ENCODE measurements around the gene UBL3. TPM values are rescaled to one million over a fixed set of nuclear protein-coding genes. Genes with fewer than 3 reads are reported as not detected.
A peak's percentile ranks its signal among the peaks of the same experiment; 100 is the strongest.

Gene UBL3
- total and polyA plus RNA-seq, 3 experiments from 2014 or later: 15.0 to 37.0 (median 15.2) TPM

DNA sequence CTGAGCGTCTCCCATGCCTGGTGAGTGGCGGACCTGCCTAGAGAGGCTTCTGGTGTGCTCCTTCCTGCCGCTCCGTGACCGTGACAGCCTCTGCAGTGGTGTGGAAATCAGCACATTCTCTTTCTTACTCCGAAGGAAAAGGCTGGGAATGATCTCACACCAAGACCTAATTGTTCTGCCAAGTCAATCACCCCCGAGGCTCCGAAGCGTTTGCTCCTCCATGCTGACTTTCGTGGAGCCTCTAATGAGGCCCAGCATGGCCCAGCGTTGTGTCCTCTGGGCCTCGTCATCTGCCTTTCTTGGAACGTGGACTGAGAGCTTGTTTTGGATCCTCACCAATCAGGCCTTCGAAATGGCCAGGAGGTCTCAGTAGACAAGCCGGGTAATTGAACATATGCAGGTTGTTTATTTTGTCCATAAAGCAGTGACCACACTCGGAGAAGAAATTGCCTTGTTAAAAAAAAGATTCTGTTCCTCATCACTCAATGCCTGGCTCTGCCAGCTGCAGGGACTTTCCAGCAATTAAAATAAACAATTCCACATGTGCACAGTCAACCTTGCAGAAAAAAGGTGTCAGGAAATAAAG lies 107.1 kb downstream of the UBL3 start:
- Mint-ChIP-seq H3K4me3 (no peak overlapping the region), H3K36me3 (no peaks in the 10 kb centered on the region), H3K27ac (peak overlapping the region in 1 of 8 donors; percentile 54), H3K27me3 (peaks cover 2 to 28% of the 10 kb centered on the region in 2 donors), H3K4me1 (no peaks in the 10 kb centered on the region), H3K9me3 (no peaks in the 10 kb centered on the region)
- Histone ChIP-seq H3K27me3 (ENCODE audit: insufficient read depth, low read length, poor library complexity, severe bottlenecking) (no peaks in the 10 kb centered on the region), H3K4me1 (ENCODE audit: insufficient read depth, low read length) (no peaks in the 10 kb centered on the region), H3K4me3 (ENCODE audit: low read length) (no peak overlapping the region), H3K27ac (ENCODE audit: low read depth, low read length) (no peak overlapping the region), H3K36me3 (ENCODE audit: insufficient read depth, low read length) (no peaks in the 10 kb centered on the region), H3K9me3 (ENCODE audit: low read length) (no peaks in the 10 kb centered on the region)
- ChIA-PET CTCF (no interaction called here), POLR2A (no interaction called here)
- DNase-seq: no peak

DNA sequence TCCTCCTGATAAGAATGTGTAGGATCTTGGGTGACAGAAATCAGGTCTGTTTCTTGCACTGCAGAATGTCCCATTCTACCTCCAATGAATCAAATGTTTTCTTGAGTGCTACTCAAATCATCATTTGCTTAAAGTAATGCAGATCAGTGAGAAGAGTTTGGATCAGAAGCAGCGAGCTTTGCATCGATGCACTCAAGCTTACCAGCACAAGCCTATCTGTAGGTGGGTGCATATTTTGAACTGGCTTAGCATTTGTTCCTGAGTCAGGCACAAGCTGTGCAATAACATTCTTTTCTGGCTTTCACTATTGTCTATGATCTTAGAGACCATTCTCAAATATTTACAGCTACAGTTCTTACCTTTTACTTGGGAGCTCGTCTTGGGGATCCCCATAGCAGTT lies 109.5 kb downstream of the UBL3 start:
- peaks cover 4 to 27% of the 10 kb centered on the region in 2 donors for H3K27me3 Mint-ChIP-seq
- no peak overlapping the region for H3K4me3 Mint-ChIP-seq
- H3K4me3 ChIP-seq (ENCODE audit: low read length): no peak overlapping the region
- no peak overlapping the region for H3K27ac Mint-ChIP-seq
- peaks cover 2% of the 10 kb centered on the region for H3K27me3 ChIP-seq (ENCODE audit: insufficient read depth, low read length, poor library complexity, severe bottlenecking)
- no peaks in the 10 kb centered on the region for H3K36me3 Mint-ChIP-seq
- H3K9me3 Mint-ChIP-seq: no peaks in the 10 kb centered on the region
- no peaks in the 10 kb centered on the region for H3K36me3 ChIP-seq (ENCODE audit: insufficient read depth, low read length)
- H3K4me1 ChIP-seq (ENCODE audit: insufficient read depth, low read length): no peaks in the 10 kb centered on the region
- no peaks in the 10 kb centered on the region for H3K9me3 ChIP-seq (ENCODE audit: low read length)
- H3K27ac ChIP-seq (ENCODE audit: low read depth, low read length): no peak overlapping the region
- DNase-seq: no peak
- no peaks in the 10 kb centered on the region for H3K4me1 Mint-ChIP-seq
- POLR2A ChIA-PET: no interaction called here
- CTCF ChIA-PET: no interaction called here

DNA sequence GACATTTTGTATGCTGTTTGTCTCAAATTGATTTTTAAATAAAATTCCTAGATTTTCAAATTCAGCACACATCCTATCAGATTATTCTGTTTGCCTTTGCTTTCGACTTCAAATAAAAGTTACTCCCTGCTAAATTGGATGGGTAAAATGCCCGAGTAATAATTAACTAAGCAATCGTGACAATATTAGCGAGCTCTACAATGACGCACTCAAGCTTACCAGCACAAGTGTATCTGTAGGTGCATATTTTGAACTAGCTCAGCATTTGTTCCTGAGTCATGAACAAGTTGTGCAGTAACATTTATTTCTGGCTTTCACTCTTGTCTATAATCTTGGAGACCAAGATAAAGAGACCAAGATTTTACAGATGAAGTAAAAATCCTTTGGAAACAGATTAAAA lies 113.4 kb downstream of the UBL3 start:
- Histone ChIP-seq H3K36me3 (ENCODE audit: insufficient read depth, low read length) (no peaks in the 10 kb centered on the region), H3K27ac (ENCODE audit: low read depth, low read length) (no peak overlapping the region), H3K9me3 (ENCODE audit: low read length) (no peaks in the 10 kb centered on the region), H3K27me3 (ENCODE audit: insufficient read depth, low read length, poor library complexity, severe bottlenecking) (peaks cover 9% of the 10 kb centered on the region), H3K4me3 (ENCODE audit: low read length) (no peak overlapping the region), H3K4me1 (ENCODE audit: insufficient read depth, low read length) (no peaks in the 10 kb centered on the region)
- no peak for DNase-seq
- H3K27me3 Mint-ChIP-seq: peaks cover 16 to 31% of the 10 kb centered on the region in 2 donors
- peaks cover 7 to 8% (median 8%) of the 10 kb centered on the region in 3 donors for H3K4me1 Mint-ChIP-seq
- peaks cover 0 to 2% (median 0%) of the 10 kb centered on the region in 5 donors for H3K9me3 Mint-ChIP-seq
- H3K4me3 Mint-ChIP-seq: no peak overlapping the region
- POLR2A ChIA-PET: no interaction called here
- CTCF ChIA-PET: no interaction called here
- H3K27ac Mint-ChIP-seq: no peak overlapping the region
- H3K36me3 Mint-ChIP-seq: no peaks in the 10 kb centered on the region

DNA sequence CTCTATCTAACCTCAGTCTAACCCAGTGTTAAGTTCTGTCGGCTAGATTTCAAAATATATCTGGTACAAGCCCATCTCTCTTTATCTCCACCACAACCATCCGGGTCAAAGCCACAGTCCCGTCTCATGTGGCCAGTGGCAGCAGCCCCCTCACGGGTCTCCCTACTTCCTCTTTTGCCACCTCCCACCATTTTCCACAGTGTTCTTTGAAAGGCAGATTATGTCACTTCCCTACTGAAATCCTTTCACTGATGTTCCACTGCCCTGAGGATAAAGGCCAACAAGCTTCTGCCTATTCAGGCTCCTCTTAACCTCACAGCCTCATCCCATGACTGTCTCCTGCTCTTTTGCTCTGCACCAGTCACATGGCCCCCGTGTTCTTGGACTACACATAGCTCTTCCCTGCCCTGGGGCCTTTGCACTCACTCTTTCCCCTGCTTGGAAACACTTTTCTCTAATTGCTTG lies 117.2 kb downstream of the UBL3 start:
- no peak for DNase-seq
- peaks cover 24% of the 10 kb centered on the region for H3K27me3 ChIP-seq (ENCODE audit: insufficient read depth, low read length, poor library complexity, severe bottlenecking)
- no peaks in the 10 kb centered on the region for H3K4me1 ChIP-seq (ENCODE audit: insufficient read depth, low read length)
- ChIA-PET CTCF (no interaction called here), POLR2A (no interaction called here)
- Mint-ChIP-seq H3K4me3 (no peak overlapping the region), H3K9me3 (peaks cover 0 to 2% (median 0%) of the 10 kb centered on the region in 5 donors), H3K36me3 (no peaks in the 10 kb centered on the region), H3K4me1 (peaks cover 7 to 8% (median 8%) of the 10 kb centered on the region in 3 donors), H3K27ac (peak overlapping the region in 1 of 8 donors; percentile 8), H3K27me3 (peaks cover 26 to 68% of the 10 kb centered on the region in 2 donors)
- no peaks in the 10 kb centered on the region for H3K9me3 ChIP-seq (ENCODE audit: low read length)
- no peak overlapping the region for H3K27ac ChIP-seq (ENCODE audit: low read depth, low read length)
- H3K36me3 ChIP-seq (ENCODE audit: insufficient read depth, low read length): no peaks in the 10 kb centered on the region
- H3K4me3 ChIP-seq (ENCODE audit: low read length): no peak overlapping the region

DNA sequence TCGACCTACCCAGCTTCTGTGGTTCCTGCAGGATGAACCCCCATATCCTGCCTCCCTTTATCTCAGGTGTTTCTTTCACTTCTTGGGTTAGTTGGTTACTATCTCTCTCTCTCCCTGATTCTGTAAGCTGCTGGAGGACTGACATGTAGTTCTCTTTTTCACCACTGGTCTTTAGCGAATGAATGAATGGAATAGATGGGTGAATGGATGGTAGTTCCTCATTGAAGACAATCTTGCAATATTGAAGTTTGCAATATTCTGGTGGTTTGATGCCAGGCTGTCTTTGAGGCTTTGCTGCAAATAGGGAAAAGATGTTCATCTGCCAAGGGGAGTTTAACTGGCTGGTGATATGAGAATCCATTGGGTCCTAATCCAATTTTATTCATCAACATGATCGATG lies 120.2 kb downstream of the UBL3 start:
- ChIA-PET CTCF (no interaction called here), POLR2A (no interaction called here)
- Histone ChIP-seq H3K36me3 (ENCODE audit: insufficient read depth, low read length) (no peaks in the 10 kb centered on the region), H3K4me3 (ENCODE audit: low read length) (no peak overlapping the region), H3K4me1 (ENCODE audit: insufficient read depth, low read length) (no peaks in the 10 kb centered on the region), H3K9me3 (ENCODE audit: low read length) (no peaks in the 10 kb centered on the region), H3K27me3 (ENCODE audit: insufficient read depth, low read length, poor library complexity, severe bottlenecking) (peaks cover 21% of the 10 kb centered on the region), H3K27ac (ENCODE audit: low read depth, low read length) (no peak overlapping the region)
- H3K27me3 Mint-ChIP-seq: peaks cover 23 to 73% of the 10 kb centered on the region in 2 donors
- peaks cover 0 to 13% (median 4%) of the 10 kb centered on the region in 5 donors for H3K9me3 Mint-ChIP-seq
- H3K27ac Mint-ChIP-seq: no peak overlapping the region
- H3K4me1 Mint-ChIP-seq: peaks cover 7 to 8% (median 8%) of the 10 kb centered on the region in 3 donors
- H3K4me3 Mint-ChIP-seq: no peak overlapping the region
- no peak for DNase-seq
- H3K36me3 Mint-ChIP-seq: no peaks in the 10 kb centered on the region

DNA sequence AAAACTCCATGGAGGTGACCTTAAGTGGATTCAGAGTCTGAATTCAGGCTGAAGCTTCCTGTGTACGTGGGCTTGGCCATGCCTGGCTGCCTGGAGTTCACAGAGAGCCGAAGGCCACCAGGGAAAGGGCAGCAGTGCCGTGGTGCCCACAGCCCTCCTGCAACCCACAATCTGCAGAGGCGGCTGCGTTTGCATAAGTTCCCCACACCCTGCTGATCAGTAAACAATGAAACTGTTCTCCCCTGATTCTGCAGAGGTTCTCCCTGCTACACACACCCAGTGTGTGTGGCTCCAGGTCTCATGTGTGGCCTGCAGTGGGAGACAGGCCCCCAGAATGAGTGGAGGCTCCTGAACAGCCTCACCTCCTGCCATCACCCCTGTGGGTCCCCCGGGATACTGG lies 128.0 kb downstream of the UBL3 start:
- no peaks in the 10 kb centered on the region for H3K9me3 ChIP-seq (ENCODE audit: low read length)
- Mint-ChIP-seq H3K36me3 (no peaks in the 10 kb centered on the region), H3K27ac (peak overlapping the region in 2 of 8 donors; percentile 13 to 34), H3K27me3 (peaks cover 13 to 33% of the 10 kb centered on the region in 2 donors), H3K4me3 (no peak overlapping the region), H3K9me3 (peaks cover 0 to 13% (median 4%) of the 10 kb centered on the region in 5 donors), H3K4me1 (no peaks in the 10 kb centered on the region)
- no peak for DNase-seq
- CTCF ChIA-PET: no interaction called here
- no peak overlapping the region for H3K4me3 ChIP-seq (ENCODE audit: low read length)
- no peaks in the 10 kb centered on the region for H3K4me1 ChIP-seq (ENCODE audit: insufficient read depth, low read length)
- no peaks in the 10 kb centered on the region for H3K36me3 ChIP-seq (ENCODE audit: insufficient read depth, low read length)
- H3K27ac ChIP-seq (ENCODE audit: low read depth, low read length): no peak overlapping the region
- no peaks in the 10 kb centered on the region for H3K27me3 ChIP-seq (ENCODE audit: insufficient read depth, low read length, poor library complexity, severe bottlenecking)
- POLR2A ChIA-PET: no interaction called here

DNA sequence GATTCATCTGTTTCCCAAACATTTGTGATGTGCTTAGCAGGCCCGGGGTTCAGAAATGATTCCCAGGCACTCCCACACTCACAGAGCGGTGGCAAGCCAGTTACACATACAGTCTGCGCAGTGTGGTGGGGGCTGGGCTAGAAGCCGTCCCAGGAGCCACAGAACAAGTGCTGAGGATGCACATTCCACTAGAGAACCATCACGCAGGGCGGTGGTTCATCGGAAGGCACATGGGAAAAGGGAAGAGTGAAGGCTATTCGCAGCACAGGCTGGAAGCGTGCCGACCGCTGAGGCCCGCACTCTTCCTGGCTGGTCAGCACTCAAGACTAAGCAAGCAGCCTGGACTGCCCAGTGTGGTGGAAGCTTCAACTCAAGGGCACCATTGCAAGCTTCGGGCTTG lies 128.7 kb downstream of the UBL3 start:
- no peaks in the 10 kb centered on the region for H3K4me1 ChIP-seq (ENCODE audit: insufficient read depth, low read length)
- H3K36me3 ChIP-seq (ENCODE audit: insufficient read depth, low read length): no peaks in the 10 kb centered on the region
- H3K9me3 ChIP-seq (ENCODE audit: low read length): no peaks in the 10 kb centered on the region
- Mint-ChIP-seq H3K27ac (peak overlapping the region in 1 of 8 donors; percentile 29), H3K36me3 (no peaks in the 10 kb centered on the region), H3K4me1 (no peaks in the 10 kb centered on the region), H3K4me3 (no peak overlapping the region), H3K27me3 (peaks cover 13 to 28% of the 10 kb centered on the region in 2 donors), H3K9me3 (peaks cover 0 to 9% (median 4%) of the 10 kb centered on the region in 5 donors)
- H3K27me3 ChIP-seq (ENCODE audit: insufficient read depth, low read length, poor library complexity, severe bottlenecking): no peaks in the 10 kb centered on the region
- ChIA-PET CTCF (no interaction called here), POLR2A (no interaction called here)
- H3K27ac ChIP-seq (ENCODE audit: low read depth, low read length): no peak overlapping the region
- H3K4me3 ChIP-seq (ENCODE audit: low read length): no peak overlapping the region
- no peak for DNase-seq

DNA sequence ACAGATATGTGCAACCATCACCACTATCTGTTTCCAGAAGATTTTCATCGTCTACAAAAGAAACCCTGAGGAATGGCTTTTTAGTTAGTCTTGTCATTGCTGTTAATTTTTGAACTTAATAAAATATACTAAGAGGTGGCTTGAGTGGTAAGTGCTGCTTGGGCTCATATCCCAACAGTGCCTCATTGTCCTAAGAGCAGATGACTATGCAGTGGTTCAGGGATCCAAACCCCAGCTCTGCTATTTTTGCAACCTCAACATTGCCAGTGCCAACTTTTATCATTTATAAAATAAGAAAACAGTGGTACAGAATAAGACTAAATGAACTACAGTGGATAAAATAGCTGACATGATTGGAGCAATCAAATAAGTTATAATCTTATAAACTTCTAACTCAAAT lies 131.7 kb downstream of the UBL3 start:
- Mint-ChIP-seq H3K4me3 (no peak overlapping the region), H3K27ac (no peak overlapping the region), H3K9me3 (peaks cover 0 to 5% (median 2%) of the 10 kb centered on the region in 5 donors), H3K27me3 (peaks cover 10 to 41% of the 10 kb centered on the region in 2 donors), H3K4me1 (no peaks in the 10 kb centered on the region), H3K36me3 (no peaks in the 10 kb centered on the region)
- Histone ChIP-seq H3K4me3 (ENCODE audit: low read length) (no peak overlapping the region), H3K4me1 (ENCODE audit: insufficient read depth, low read length) (no peaks in the 10 kb centered on the region), H3K27ac (ENCODE audit: low read depth, low read length) (no peak overlapping the region), H3K27me3 (ENCODE audit: insufficient read depth, low read length, poor library complexity, severe bottlenecking) (no peaks in the 10 kb centered on the region), H3K36me3 (ENCODE audit: insufficient read depth, low read length) (no peaks in the 10 kb centered on the region), H3K9me3 (ENCODE audit: low read length) (no peaks in the 10 kb centered on the region)
- DNase-seq: no peak
- ChIA-PET POLR2A (no interaction called here), CTCF (no interaction called here)
